Neural progenitor cell (in vitro differentiated cells): ENCODE measurements around the gene HSPA1B.

ENCODE experiments used
- EZH2 ChIP-seq: fragments of 200-600 bp; sonication (generic); IDR thresholded peaks from 2 replicates; pipeline ENCODE4 v1.6.1; 2017; ENCODE audit warnings: antibody characterized with exemption, mild to moderate bottlenecking, moderate library complexity
- TF ChIP-seq, protein P1 (sequence below): fragments of 200-600 bp; sonication (generic); IDR thresholded peaks from 2 replicates; pipeline ENCODE4 v1.5.1; 2017; ENCODE audit warnings: antibody characterized with exemption, mild to moderate bottlenecking

- TF ChIP-seq, protein P1, sequence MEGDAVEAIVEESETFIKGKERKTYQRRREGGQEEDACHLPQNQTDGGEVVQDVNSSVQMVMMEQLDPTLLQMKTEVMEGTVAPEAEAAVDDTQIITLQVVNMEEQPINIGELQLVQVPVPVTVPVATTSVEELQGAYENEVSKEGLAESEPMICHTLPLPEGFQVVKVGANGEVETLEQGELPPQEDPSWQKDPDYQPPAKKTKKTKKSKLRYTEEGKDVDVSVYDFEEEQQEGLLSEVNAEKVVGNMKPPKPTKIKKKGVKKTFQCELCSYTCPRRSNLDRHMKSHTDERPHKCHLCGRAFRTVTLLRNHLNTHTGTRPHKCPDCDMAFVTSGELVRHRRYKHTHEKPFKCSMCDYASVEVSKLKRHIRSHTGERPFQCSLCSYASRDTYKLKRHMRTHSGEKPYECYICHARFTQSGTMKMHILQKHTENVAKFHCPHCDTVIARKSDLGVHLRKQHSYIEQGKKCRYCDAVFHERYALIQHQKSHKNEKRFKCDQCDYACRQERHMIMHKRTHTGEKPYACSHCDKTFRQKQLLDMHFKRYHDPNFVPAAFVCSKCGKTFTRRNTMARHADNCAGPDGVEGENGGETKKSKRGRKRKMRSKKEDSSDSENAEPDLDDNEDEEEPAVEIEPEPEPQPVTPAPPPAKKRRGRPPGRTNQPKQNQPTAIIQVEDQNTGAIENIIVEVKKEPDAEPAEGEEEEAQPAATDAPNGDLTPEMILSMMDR: no peak
- no peak for TF ChIP-seq EZH2
Measured at GRCh38 chr6:31878222-31878621, 50.7 kb downstream of the HSPA1B start.
